Stimulated activated CD4-positive, alpha-beta T cell treated with anti-CD3 and anti-CD28 coated beads, TNF-alpha, amount 100 ng/mL, for 24 hours (primary cell): ENCODE data around the gene UTF1.

ENCODE experiments used
- DNase-seq, 3 experiments: peaks; one replicate each; pipeline ENCODE4 v3.0.0-alpha.2; 2020; ENCODE audit warnings: low read depth in 3 of 3

UTF1 gene

GRCh38 chr10:133278577-133279265, 48.7 kb downstream of the UTF1 start:
- peak in 1 of 3 experiments; percentile 50 for DNase-seq

- DNase-seq, result no peak
These were observed 49.6 kb downstream of the UTF1 start for GRCh38 chr10:133279326-133280226.

- DNase-seq, result no peak
These were observed 50.5 kb downstream of the UTF1 start for GRCh38 chr10:133280391-133281059.

GRCh38 chr10:133281084-133281483, 51.1 kb downstream of the UTF1 start:
- no peak for DNase-seq
